ENCODE results near the gene SPEN.
"Not testable (repeated sequence)": the region's sequence is repeated elsewhere in the genome, so short reads cannot be mapped to it uniquely, and the experiment has no call there.

Gene SPEN

GRCh38 chr1:15974855-15975254, 127.3 kb downstream of the SPEN start:
- no peak for TF ChIP-seq CTCF (conservative IDR thresholded peaks at IDR 0.05)
- TF ChIP-seq ZFX (IDR thresholded peaks at IDR 0.05) = no peak
- H3K27ac ChIP-seq = peak overlapping the region; percentile 79

GRCh38 chr1:15975358-15975804, 127.9 kb downstream of the SPEN start:
- TF ChIP-seq ZFX (IDR thresholded peaks at IDR 0.05) (0 out of 2 replicates have a peak, but pooled peaks have one; percentile 10), CTCF (conservative IDR thresholded peaks at IDR 0.05) (no peak)
- peak overlapping the region; percentile 79 for H3K27ac ChIP-seq

- peak within 1 kb of the TSS; percentile 79 for H3K27ac ChIP-seq
- TF ChIP-seq CTCF (conservative IDR thresholded peaks at IDR 0.05) (no peak), ZFX (IDR thresholded peaks at IDR 0.05) (0 out of 2 replicates have a peak, but pooled peaks have one; percentile 16)
These were observed 128.5 kb downstream of the SPEN start, which contains the start of gene ZBTB17 for GRCh38 chr1:15975805-15976680. Gene ZBTB17, minus strand, starts transcription at chr1:15976101. Its CDS starts 27,606 bp downstream, at chr1:15948495.

- H3K27ac ChIP-seq = not testable (repeated sequence)
These were observed 130.4 kb downstream of the SPEN start for GRCh38 chr1:15977947-15978346.

GRCh38 chr1:15981679-15982078, 134.2 kb downstream of the SPEN start:
- no peak overlapping the region for H3K27ac ChIP-seq
- TF ChIP-seq ZFX (IDR thresholded peaks at IDR 0.05) (no peak), CTCF (conservative IDR thresholded peaks at IDR 0.05) (no peak)

GRCh38 chr1:15983275-15983674, 135.8 kb downstream of the SPEN start:
- no peak overlapping the region for H3K27ac ChIP-seq
- TF ChIP-seq ZFX (IDR thresholded peaks at IDR 0.05) = no peak
- TF ChIP-seq CTCF (conservative IDR thresholded peaks at IDR 0.05) = no peak

GRCh38 chr1:15985611-15986297, 138.2 kb downstream of the SPEN start:
- TF ChIP-seq ZFX (IDR thresholded peaks at IDR 0.05) (no peak), CTCF (conservative IDR thresholded peaks at IDR 0.05) (no peak)
- no peak overlapping the region for H3K27ac ChIP-seq

All from C4-2B (cell line).